ENCODE results near the gene TMCC3. TPM values are rescaled to one million over a fixed set of nuclear protein-coding genes. Genes with fewer than 3 reads are reported as not detected.

TMCC3 gene
- total RNA-seq, 1 donor from 2014 or later, result 11.5 TPM

- Mint-ChIP-seq H3K4me3 (no peak overlapping the region), H3K36me3 (no peaks in the 10 kb centered on the region), H3K27me3 (ENCODE audit: low read depth) (no peaks in the 10 kb centered on the region), H3K27ac (no peak overlapping the region), H3K9me3 (peaks cover 3% of the 10 kb centered on the region), H3K4me1 (peaks cover 7% of the 10 kb centered on the region)
- no peak for TF ChIP-seq CTCF (IDR thresholded peaks at IDR 0.05; ENCODE audit: unreplicated experiment)
- no peak for DNase-seq (ENCODE audit: low spot score in 2 of 2, unreplicated experiment in 2 of 2)
These were observed 34.2 kb upstream of the TMCC3 start for GRCh38 chr12:94684416-94685142.

- Mint-ChIP-seq H3K9me3 (peaks cover 3% of the 10 kb centered on the region), H3K4me3 (no peak overlapping the region), H3K27ac (no peak overlapping the region), H3K27me3 (ENCODE audit: low read depth) (no peaks in the 10 kb centered on the region), H3K36me3 (no peaks in the 10 kb centered on the region), H3K4me1 (peaks cover 32% of the 10 kb centered on the region)
- no peak for TF ChIP-seq CTCF (IDR thresholded peaks at IDR 0.05; ENCODE audit: unreplicated experiment)
- DNase-seq (ENCODE audit: low spot score in 2 of 2, unreplicated experiment in 2 of 2), result no peak
These were observed 29.3 kb upstream of the TMCC3 start for GRCh38 chr12:94679554-94680195.

GRCh38 chr12:94678849-94679248, 28.5 kb upstream of the TMCC3 start:
- H3K36me3 Mint-ChIP-seq, result no peaks in the 10 kb centered on the region
- peaks cover 37% of the 10 kb centered on the region for H3K4me1 Mint-ChIP-seq
- peaks cover 3% of the 10 kb centered on the region for H3K9me3 Mint-ChIP-seq
- H3K4me3 Mint-ChIP-seq, result no peak overlapping the region
- no peak for DNase-seq (ENCODE audit: low spot score in 2 of 2, unreplicated experiment in 2 of 2)
- TF ChIP-seq CTCF (IDR thresholded peaks at IDR 0.05; ENCODE audit: unreplicated experiment), result no peak
- no peak overlapping the region for H3K27ac Mint-ChIP-seq
- no peaks in the 10 kb centered on the region for H3K27me3 Mint-ChIP-seq (ENCODE audit: low read depth)

- Mint-ChIP-seq H3K4me1 (peaks cover 40% of the 10 kb centered on the region), H3K27me3 (ENCODE audit: low read depth) (no peaks in the 10 kb centered on the region), H3K9me3 (peaks cover 3% of the 10 kb centered on the region), H3K36me3 (no peaks in the 10 kb centered on the region), H3K4me3 (no peak overlapping the region), H3K27ac (no peak overlapping the region)
- no peak for DNase-seq (ENCODE audit: low spot score in 2 of 2, unreplicated experiment in 2 of 2)
- no peak for TF ChIP-seq CTCF (IDR thresholded peaks at IDR 0.05; ENCODE audit: unreplicated experiment)
These were observed 28.0 kb upstream of the TMCC3 start for GRCh38 chr12:94678379-94678778.

GRCh38 chr12:94677778-94678177, 27.4 kb upstream of the TMCC3 start:
- peaks cover 40% of the 10 kb centered on the region for H3K4me1 Mint-ChIP-seq
- H3K36me3 Mint-ChIP-seq, result no peaks in the 10 kb centered on the region
- TF ChIP-seq CTCF (IDR thresholded peaks at IDR 0.05; ENCODE audit: unreplicated experiment), result no peak
- no peak for DNase-seq (ENCODE audit: low spot score in 2 of 2, unreplicated experiment in 2 of 2)
- H3K27me3 Mint-ChIP-seq (ENCODE audit: low read depth), result no peaks in the 10 kb centered on the region
- H3K27ac Mint-ChIP-seq, result peak overlapping the region; percentile 62
- peaks cover 3% of the 10 kb centered on the region for H3K9me3 Mint-ChIP-seq
- H3K4me3 Mint-ChIP-seq, result no peak overlapping the region

Data from mesothelial cell of epicardium (in vitro differentiated cells).